Retinal pigment epithelial cell (primary cell): Measurements from ENCODE around the gene TTC12.

Source experiments
- DNase-seq: peaks from one replicate; pipeline ENCODE4 v3.0.0-alpha.2; 2010; ENCODE audit warnings: low read depth
- H3K4me3 ChIP-seq: 2 replicates; pipeline ENCODE4 v1.5.1; 2011; ENCODE audit warnings: mild to moderate bottlenecking, low read length, control low read depth, moderate library complexity
- TF ChIP-seq, protein P1 (sequence below): conservative IDR thresholded peaks from 2 replicates; pipeline ENCODE4 v1.5.1; 2011; ENCODE audit warnings: low read depth, low read length, control low read depth, inconsistent platforms

Gene TTC12

DNA sequence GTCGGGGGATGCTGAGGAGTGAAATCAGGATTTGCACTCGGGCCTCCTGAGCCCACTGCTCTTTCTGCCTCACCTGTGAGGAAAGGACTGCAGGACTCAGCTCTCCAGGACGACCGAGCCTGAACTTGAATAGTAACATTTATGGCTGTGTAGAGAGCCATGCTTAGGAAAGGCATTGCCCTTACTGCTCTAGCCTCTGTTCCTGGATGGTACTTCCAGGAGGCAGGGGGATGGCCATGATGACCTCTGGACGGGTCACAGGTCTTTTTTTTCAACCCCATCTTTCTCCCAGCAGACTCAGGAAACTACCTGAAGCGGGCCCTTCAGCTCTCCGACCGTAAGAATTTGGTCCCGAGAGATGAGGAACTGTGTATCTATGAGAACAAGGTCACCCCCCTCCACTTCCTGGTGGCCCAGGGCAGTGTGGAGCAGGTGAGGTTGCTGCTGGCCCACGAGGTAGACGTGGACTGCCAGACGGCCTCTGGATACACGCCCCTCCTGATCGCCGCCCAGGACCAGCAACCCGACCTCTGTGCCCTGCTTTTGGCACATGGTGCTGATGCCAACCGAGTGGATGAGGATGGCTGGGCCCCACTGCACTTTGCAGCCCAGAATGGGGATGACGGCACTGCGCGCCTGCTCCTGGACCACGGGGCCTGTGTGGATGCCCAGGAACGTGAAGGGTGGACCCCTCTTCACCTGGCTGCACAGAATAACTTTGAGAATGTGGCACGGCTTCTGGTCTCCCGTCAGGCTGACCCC is 84.5 kb downstream of the TTC12 start:
- TF ChIP-seq, protein P1, sequence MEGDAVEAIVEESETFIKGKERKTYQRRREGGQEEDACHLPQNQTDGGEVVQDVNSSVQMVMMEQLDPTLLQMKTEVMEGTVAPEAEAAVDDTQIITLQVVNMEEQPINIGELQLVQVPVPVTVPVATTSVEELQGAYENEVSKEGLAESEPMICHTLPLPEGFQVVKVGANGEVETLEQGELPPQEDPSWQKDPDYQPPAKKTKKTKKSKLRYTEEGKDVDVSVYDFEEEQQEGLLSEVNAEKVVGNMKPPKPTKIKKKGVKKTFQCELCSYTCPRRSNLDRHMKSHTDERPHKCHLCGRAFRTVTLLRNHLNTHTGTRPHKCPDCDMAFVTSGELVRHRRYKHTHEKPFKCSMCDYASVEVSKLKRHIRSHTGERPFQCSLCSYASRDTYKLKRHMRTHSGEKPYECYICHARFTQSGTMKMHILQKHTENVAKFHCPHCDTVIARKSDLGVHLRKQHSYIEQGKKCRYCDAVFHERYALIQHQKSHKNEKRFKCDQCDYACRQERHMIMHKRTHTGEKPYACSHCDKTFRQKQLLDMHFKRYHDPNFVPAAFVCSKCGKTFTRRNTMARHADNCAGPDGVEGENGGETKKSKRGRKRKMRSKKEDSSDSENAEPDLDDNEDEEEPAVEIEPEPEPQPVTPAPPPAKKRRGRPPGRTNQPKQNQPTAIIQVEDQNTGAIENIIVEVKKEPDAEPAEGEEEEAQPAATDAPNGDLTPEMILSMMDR: no peak
- no peak overlapping the region for H3K4me3 ChIP-seq
- DNase-seq: no peak

DNA sequence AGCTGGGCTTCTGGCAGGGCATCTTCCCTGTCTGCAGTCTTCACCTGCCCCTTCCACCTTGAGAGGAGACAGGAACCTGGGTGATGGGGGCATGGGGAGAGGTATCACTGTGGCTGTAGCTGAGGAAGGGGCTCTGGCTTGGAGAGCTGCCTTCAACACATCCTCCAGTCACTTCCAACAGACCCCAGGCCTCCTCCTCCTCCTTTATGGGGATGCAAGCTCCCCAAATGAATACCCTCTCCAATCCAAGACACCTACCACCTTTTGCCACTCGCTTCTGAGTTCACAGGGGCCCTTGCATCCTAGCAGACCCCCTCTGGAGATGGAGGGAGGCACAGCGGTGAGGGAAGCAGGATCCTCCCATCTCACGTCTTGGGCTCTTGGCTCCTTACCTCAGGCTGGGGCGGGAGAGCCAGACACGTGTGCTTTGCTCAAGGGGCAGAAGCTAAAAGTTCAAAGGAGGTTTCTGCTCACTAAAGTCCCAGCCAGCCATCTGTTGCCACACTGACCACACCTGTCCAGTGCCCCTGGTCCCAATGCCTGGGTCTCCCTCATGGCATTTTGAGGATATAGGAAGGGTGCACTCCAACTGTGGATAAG is 86.3 kb downstream of the TTC12 start:
- no peak for DNase-seq
- TF ChIP-seq, protein P1: no peak
- H3K4me3 ChIP-seq: no peak overlapping the region

DNA sequence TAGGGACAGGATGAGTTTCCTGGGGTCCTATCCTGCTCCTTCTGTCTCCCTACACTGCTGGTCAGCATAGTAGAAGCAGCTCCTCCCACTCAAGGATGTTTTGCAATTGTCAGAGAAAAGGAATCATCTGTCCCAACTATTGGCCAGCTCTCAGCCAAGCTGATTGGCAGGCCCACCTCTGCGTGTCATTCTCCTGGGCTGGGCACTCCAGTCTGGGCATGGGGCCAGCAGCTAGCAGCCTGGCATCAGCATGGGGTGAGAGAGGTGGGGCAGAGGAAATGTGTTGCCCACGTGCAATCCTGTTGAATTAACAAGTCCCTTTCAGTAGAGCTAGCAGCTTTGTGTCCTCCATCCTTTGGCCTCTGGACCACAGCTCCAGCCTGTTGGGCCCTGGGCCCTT is 87.3 kb downstream of the TTC12 start:
- peak; percentile 34 for DNase-seq

DNA sequence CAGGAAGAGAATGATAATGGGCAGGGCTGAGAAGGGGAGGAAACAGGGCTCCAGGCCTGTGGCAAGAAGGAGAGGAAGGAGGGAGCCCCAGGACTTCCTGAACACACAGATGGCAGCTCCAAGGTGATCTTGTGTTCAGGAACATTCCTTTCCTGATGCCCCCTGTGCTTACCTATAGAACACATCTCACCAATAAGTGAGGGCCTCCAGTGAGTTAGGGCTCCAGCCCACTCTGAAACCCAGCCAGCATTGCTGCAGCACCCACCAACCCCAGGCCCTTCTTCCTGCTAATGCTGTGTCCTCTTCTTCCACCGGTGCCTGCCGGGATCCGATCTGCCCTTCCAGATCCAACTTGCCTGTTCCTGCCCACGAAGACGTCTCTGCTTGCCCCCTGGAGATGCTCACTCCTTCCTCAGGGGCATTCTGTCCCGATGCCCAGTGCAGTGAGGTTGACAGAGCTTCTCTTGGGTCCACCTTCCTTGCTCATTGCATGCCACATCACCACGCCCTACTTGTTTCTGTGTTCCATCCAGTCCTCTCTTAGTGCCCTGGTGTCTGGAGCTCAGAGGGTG is 90.6 kb downstream of the TTC12 start:
- TF ChIP-seq, protein P1: no peak
- DNase-seq: no peak
- no peak overlapping the region for H3K4me3 ChIP-seq

More for the DNA sequence above, 87.3 kb downstream of the TTC12 start:
- H3K4me3 ChIP-seq: no peak overlapping the region
- TF ChIP-seq, protein P1: no peak

DNA sequence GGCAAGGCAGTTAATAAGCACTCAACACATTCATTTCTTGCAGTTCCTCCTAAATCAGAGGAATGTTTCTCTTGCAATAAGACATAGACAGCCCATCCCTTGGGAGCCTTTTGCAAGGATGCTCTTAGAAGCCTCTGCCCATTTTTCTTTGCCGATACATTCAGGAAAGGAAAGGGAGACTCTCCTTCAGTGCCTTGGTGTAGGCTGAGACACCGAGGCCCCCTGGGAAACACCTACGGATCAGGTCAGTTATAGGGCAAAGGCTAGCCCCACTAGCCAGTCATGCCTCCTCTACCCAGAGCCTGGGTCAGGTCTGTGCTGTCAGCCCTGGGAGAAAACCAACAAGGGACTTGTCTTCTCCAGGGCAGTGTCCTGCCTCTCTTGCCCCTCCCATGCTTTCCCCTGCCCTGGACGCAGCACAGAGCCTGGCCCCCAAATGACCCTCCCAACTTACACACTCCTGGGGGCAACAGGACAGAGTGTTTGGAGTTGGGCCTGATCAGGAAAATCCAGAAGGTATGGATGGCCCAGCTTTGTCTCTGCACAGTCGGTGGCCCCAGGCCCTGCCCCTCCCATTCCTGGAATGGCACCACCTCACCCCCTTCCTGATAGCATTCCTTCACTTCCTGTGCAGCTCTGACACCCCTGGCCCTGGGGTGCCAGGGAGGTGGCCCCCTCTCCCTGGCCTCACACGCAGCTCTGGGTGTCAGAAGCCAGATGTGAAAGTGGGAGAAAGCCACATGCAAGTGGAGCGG is 91.5 kb downstream of the TTC12 start:
- no peak for DNase-seq
- TF ChIP-seq, protein P1: no peak
- H3K4me3 ChIP-seq: no peak overlapping the region

DNA sequence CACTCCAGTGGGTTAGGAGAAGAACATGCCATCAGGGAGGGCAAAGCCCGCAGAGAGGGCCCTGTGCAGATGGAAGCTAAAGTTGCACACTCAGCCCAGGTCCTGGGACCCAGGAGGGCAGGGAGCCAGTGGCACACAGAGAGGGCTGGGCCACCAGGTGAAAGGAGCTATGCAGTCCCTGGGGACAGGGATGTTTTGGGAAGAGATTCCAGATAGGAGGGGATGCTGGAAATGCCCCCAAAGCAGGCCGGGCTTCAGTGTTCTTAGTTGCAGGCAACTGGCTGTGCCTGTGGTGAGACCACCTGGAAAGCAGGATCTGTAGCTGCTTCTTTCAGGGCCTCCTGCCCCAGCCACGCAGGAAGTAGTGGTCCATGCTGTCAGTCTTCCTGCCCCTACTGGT is 92.8 kb downstream of the TTC12 start:
- TF ChIP-seq, protein P1: no peak

More for the DNA sequence above, 92.8 kb downstream of the TTC12 start:
- H3K4me3 ChIP-seq: no peak overlapping the region
- DNase-seq: no peak
